ENCODE measurements around the gene FAM169A.
"Not testable (repeated sequence)": the region's sequence is repeated elsewhere in the genome, so short reads cannot be mapped to it uniquely, and the experiment has no call there.

FAM169A gene, protein sequence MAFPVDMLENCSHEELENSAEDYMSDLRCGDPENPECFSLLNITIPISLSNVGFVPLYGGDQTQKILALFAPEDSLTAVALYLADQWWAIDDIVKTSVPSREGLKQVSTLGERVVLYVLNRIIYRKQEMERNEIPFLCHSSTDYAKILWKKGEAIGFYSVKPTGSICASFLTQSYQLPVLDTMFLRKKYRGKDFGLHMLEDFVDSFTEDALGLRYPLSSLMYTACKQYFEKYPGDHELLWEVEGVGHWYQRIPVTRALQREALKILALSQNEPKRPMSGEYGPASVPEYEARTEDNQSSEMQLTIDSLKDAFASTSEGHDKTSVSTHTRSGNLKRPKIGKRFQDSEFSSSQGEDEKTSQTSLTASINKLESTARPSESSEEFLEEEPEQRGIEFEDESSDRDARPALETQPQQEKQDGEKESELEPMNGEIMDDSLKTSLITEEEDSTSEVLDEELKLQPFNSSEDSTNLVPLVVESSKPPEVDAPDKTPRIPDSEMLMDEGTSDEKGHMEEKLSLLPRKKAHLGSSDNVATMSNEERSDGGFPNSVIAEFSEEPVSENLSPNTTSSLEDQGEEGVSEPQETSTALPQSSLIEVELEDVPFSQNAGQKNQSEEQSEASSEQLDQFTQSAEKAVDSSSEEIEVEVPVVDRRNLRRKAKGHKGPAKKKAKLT

DNA sequence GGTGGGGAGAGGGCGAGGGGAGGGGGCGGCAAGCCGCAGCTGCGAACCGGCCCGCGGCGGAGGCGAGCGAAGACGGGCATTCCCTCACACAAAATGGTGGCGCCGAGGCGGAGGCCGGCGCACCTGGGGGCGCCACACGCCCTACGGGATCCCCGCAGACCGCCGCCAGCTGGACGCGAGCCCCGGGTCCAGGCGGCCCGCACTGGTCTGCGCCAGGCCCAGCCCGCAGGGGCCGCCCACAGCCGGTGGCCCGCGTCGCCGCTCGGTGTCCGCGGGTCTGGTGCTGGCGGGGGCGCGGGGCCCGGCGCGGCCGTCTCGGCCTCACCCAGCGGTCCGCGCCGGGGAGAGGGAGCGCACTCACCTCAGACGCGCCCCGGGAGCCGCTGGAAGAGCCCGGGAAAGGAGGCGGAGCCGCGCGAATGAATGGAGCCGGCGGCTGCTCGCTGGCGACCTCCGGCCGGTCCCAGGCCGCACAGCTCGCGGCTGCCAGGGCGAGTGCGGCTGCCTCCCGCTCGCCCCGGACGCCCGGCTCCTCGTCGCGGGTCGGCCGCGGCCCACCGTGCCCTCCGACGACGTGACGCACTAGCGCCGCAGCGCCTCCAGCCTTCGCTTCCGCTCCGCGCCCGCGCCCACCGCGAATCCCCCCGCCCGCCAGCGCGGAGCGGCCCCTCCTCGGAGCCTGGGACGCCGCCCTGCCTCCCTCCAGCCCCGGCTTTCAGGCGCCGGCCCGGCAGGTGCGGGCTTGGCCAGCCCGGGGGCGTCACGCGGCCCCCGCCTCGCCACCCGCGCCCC is at the start of gene FAM169A:
Gene FAM169A, minus strand, starts transcription at position 584 of the 792 bp plus-strand sequence. CDS start 24,711 bp downstream, outside the sequence.
- H3K4me3 ChIP-seq (ENCODE audit: low read depth, low read length), result peak within 1 kb of the TSS; percentile 63
- TF ChIP-seq, protein P1, sequence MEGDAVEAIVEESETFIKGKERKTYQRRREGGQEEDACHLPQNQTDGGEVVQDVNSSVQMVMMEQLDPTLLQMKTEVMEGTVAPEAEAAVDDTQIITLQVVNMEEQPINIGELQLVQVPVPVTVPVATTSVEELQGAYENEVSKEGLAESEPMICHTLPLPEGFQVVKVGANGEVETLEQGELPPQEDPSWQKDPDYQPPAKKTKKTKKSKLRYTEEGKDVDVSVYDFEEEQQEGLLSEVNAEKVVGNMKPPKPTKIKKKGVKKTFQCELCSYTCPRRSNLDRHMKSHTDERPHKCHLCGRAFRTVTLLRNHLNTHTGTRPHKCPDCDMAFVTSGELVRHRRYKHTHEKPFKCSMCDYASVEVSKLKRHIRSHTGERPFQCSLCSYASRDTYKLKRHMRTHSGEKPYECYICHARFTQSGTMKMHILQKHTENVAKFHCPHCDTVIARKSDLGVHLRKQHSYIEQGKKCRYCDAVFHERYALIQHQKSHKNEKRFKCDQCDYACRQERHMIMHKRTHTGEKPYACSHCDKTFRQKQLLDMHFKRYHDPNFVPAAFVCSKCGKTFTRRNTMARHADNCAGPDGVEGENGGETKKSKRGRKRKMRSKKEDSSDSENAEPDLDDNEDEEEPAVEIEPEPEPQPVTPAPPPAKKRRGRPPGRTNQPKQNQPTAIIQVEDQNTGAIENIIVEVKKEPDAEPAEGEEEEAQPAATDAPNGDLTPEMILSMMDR (IDR thresholded peaks at IDR 0.05; ENCODE audit: low read depth, low read length), result no peak
- in situ Hi-C loops (cut with HindIII; ENCODE audit: low sequenced_read_pairs), result no loop called here
- DNase-seq (ENCODE audit: low read depth, low spot score), result peak; percentile 19

DNA sequence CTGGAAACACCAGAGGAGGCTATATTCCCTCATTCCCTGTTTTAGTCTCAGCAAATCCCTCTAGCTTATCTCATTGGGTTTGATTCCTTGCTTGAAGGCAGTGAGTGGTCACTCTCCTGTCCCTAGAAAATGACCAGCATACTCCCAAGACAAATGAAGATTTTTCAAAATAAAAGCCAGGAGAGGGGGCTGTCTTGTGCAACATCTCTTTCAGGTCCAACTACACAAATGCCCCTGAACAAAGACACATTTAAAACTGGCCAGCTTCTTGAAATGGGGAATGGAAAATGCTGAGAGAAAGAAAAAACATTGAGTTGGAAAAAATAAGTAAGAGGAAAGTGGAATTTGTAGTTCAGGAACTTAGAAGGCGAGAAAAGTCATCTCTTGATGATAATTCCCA is 49.3 kb upstream of the FAM169A start:
- in situ Hi-C loops (cut with HindIII; ENCODE audit: low sequenced_read_pairs), result no loop called here
- TF ChIP-seq, protein P1 (IDR thresholded peaks at IDR 0.05; ENCODE audit: low read depth, low read length), result no peak
- no peak overlapping the region for H3K4me3 ChIP-seq (ENCODE audit: low read depth, low read length)
- no peak for DNase-seq (ENCODE audit: low read depth, low spot score)

DNA sequence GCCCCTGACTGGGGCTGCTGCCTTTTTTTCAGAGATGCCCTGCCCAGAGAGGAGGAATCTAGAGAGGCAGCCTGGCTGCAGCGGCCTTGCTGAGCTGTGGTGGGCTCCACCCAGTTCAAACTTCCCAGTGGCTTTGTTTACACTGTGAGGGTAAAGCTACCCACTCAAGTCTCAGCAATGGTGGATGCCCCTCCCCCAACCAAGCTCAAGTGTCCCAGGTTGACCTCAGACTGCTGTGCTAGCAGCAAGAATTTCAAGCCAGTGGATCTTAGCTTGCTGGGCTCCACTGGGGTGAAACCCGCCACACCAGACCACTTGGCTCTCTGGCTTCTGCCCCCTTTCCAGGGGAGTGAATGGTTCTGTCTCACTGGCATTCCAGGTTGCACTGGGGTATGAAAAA is 45.2 kb upstream of the FAM169A start:
- H3K4me3 ChIP-seq (ENCODE audit: low read depth, low read length); in situ Hi-C loops (cut with HindIII; ENCODE audit: low sequenced_read_pairs); DNase-seq (ENCODE audit: low read depth, low spot score): not testable (repeated sequence)

DNA sequence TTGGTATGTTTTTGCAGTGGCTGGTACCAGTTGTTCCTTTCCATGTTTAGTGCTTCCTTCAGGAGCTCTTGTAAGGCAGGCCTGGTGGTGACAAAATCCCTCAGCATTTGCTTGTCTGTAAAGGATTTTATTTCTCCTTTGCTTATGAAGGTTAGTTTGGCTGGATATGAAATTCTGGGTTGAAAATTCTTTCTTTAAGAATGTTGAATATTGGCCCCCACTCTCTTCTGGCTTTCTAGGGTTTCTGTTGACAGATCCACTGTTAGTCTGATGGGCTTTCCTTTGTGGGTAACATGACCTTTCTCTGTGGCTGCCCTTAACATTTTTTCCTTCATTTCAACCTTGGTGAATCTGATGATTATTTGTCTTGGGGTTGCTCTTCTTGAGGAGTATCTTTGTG is 43.7 kb upstream of the FAM169A start:
- in situ Hi-C loops (cut with HindIII; ENCODE audit: low sequenced_read_pairs); H3K4me3 ChIP-seq (ENCODE audit: low read depth, low read length); DNase-seq (ENCODE audit: low read depth, low spot score): not testable (repeated sequence)

DNA sequence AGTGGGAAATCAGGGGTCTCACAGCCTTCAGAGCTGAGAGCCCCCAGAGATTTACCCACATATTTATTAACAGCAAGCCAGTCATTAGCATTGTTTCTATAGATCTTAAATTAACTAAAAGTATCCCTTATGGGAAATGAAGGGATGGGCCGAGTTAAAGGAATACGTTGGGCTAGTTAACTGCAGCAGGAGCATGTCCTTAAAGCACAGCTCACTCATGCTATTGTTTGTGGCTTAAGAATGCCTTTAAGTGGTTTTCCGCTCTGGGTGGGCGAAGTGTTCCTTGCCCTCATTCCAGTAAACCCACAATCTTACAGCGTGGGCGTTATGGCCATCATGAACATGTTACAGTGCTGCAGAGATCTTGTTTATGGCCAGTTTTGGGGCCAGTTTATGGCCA is 42.0 kb upstream of the FAM169A start:
- H3K4me3 ChIP-seq (ENCODE audit: low read depth, low read length); in situ Hi-C loops (cut with HindIII; ENCODE audit: low sequenced_read_pairs); DNase-seq (ENCODE audit: low read depth, low spot score): not testable (repeated sequence)

DNA sequence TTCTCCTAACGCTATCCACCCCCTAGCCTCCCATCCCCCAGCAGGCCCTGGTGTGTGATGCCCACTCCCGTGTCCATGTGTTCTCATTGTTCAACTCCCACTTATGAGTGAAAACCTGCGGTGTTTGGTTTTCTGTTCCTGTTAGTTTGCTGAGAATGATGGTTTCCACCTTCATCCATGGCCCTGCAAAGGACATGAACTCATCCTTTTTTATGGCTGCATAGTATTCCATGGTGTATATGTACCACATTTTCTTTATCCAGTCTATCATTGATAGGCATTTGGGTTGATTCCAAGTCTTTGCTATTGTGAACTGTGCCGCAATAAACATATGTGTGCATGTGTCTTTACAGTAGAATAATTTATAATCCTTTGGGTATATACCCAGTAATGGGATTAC is 38.5 kb upstream of the FAM169A start:
- DNase-seq (ENCODE audit: low read depth, low spot score); in situ Hi-C loops (cut with HindIII; ENCODE audit: low sequenced_read_pairs): not testable (repeated sequence)

DNA sequence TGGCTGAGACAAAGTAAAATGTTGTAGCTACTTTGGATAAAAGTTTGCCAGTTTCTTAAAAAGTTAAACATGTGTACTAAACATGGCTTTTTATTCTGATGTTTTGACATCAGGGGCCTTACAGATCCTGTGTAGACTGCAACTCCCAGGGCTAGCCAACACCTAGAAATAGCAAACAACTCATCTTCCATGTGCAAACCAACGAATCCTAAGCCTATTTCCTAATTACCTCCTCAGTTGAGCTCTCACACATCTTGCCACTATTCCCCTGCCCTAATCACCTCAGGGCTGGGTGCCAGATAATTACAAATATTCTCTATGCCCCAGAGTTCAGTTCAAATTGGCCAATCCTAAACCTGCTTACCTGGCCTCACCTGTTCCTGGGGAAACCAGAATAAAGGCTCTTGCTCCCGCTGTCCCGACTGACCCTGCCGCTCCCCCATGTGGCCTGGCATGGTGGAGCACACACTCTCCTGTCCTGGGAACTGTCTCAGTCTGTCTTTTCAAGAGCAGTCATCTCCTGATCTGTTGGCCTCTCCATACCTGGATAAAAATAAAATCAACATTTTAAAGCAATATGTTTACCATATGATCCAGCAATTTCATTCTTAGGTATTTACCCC is 37.1 kb upstream of the FAM169A start:
- in situ Hi-C loops (cut with HindIII; ENCODE audit: low sequenced_read_pairs), result no loop called here
- TF ChIP-seq, protein P1 (IDR thresholded peaks at IDR 0.05; ENCODE audit: low read depth, low read length), result peak; percentile 45
- no peak overlapping the region for H3K4me3 ChIP-seq (ENCODE audit: low read depth, low read length)
- no peak for DNase-seq (ENCODE audit: low read depth, low spot score)

More for the DNA sequence above, 38.5 kb upstream of the FAM169A start:
- H3K4me3 ChIP-seq (ENCODE audit: low read depth, low read length), result not testable (repeated sequence)

DNA sequence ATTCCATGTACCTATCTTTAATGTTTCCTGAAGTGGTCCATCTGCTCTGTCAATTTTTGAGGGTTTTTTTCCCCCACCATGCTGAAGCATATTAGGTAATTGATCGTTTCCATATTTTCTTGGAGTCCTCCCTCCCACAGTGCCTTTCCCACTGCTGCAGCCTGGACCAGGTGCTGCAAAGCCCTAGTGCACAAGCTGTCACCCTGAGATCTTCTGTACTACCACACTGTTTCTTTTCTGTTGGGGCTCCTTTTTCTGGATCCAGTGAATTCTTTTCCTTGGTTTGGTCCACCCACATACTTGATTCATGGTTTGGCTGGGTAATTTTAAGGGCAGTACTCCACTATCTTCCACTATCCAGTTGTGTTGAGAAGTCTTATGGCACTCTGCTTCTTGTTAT is 30.9 kb upstream of the FAM169A start:
- in situ Hi-C loops (cut with HindIII; ENCODE audit: low sequenced_read_pairs), result no loop called here
- TF ChIP-seq, protein P1 (IDR thresholded peaks at IDR 0.05; ENCODE audit: low read depth, low read length), result no peak

More for the DNA sequence above, 30.9 kb upstream of the FAM169A start:
- DNase-seq (ENCODE audit: low read depth, low spot score), result no peak
- no peak overlapping the region for H3K4me3 ChIP-seq (ENCODE audit: low read depth, low read length)
